ENCODE results near the gene OTOP2.

OTOP2 gene

GRCh38 chr17:74924250-74924948 lies at the start of gene OTOP2:
Gene OTOP2 (plus strand): TSS chr17:74924273. CDS start chr17:74924633, 360 bp downstream.
- DNase-seq (ENCODE audit: low read depth in 2 of 2), result no peak

- no peak for DNase-seq (ENCODE audit: low read depth in 2 of 2)
Observed at GRCh38 chr17:74874615-74875037, 49.4 kb upstream of the OTOP2 start.

GRCh38 chr17:74875155-74875976 lies 48.7 kb upstream of the OTOP2 start:
- no peak for DNase-seq (ENCODE audit: low read depth in 2 of 2)

GRCh38 chr17:74875977-74876593 lies 48.0 kb upstream of the OTOP2 start:
- DNase-seq (ENCODE audit: low read depth in 2 of 2), result no peak

- DNase-seq (ENCODE audit: low read depth in 2 of 2), result no peak
Observed at GRCh38 chr17:74877592-74878548, 46.2 kb upstream of the OTOP2 start.

GRCh38 chr17:74878658-74879057 lies 45.4 kb upstream of the OTOP2 start:
- DNase-seq (ENCODE audit: low read depth in 2 of 2), result no peak

- DNase-seq (ENCODE audit: low read depth in 2 of 2), result no peak
Observed at GRCh38 chr17:74879308-74879707, 44.8 kb upstream of the OTOP2 start.

- DNase-seq (ENCODE audit: low read depth in 2 of 2), result no peak
Observed at GRCh38 chr17:74881073-74881472, 43.0 kb upstream of the OTOP2 start.

- DNase-seq (ENCODE audit: low read depth in 2 of 2), result no peak
Observed at GRCh38 chr17:74882517-74883240, 41.4 kb upstream of the OTOP2 start.

- DNase-seq (ENCODE audit: low read depth in 2 of 2), result no peak
Observed at GRCh38 chr17:74883241-74883745, 40.8 kb upstream of the OTOP2 start.

GRCh38 chr17:74888469-74888868 lies 35.6 kb upstream of the OTOP2 start:
- DNase-seq (ENCODE audit: low read depth in 2 of 2), result no peak

GRCh38 chr17:74890554-74890953 lies 33.5 kb upstream of the OTOP2 start:
- DNase-seq (ENCODE audit: low read depth in 2 of 2), result no peak

GRCh38 chr17:74892013-74892841 lies 31.8 kb upstream of the OTOP2 start:
- no peak for DNase-seq (ENCODE audit: low read depth in 2 of 2)

GRCh38 chr17:74892974-74893911 lies 30.8 kb upstream of the OTOP2 start, which contains the start of gene FADS6:
Gene FADS6 (minus strand): TSS chr17:74893633. CDS start chr17:74893595, 38 bp downstream.
- DNase-seq (ENCODE audit: low read depth in 2 of 2), result no peak

GRCh38 chr17:74893936-74894671 lies 30.0 kb upstream of the OTOP2 start:
- DNase-seq (ENCODE audit: low read depth in 2 of 2), result no peak

GRCh38 chr17:74898376-74898946 lies 25.6 kb upstream of the OTOP2 start:
- no peak for DNase-seq (ENCODE audit: low read depth in 2 of 2)

- no peak for DNase-seq (ENCODE audit: low read depth in 2 of 2)
Observed at GRCh38 chr17:74900208-74900607, 23.9 kb upstream of the OTOP2 start.
